ENCODE measurements around the gene PTMA. TPM values are rescaled to one million over a fixed set of nuclear protein-coding genes. Genes with fewer than 3 reads are reported as not detected.

Gene PTMA
- polyA plus RNA-seq, 4 donors = 1,019 to 2,156 (median 1,113) TPM

DNA sequence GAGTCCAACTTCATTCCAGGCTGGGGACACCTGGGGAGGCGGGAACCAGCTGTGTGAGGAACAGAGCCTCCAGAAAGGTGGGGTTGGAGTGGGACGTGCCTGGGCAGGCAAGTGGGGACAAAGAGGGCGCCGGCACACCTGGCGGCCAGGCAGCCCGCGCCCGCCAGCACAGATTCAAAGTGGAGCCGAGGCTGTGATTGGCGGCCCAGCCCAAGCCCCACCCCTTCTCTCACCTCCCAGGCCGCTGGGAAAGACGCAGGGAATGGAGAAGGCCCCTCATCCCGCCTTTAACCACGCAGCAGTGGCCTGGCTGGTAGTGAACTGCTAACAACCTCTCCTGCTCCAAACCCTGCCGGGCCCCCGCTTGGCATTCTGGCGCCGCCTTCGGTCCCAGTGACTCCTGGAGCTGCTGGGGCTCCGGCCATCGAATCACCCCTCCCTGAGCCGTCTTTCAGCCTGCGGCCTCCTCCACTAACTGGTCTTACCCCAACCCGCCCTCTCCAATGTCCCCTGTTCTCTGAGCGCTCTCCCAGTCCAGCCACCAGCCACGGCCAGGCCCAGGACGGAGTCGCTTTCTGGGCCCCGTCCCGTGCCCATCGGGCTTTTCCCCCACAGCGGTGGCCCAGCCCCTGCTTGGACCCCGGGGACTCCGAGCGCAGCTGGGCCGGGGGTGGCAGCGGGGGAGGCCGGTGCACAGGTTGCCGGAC is 27.9 kb upstream of the PTMA start:
- H3K4me3 ChIP-seq (ENCODE audit: low read depth in 1 of 3, low read length in 3 of 3) = peak overlapping the region; percentile 39 to 67 (median 53)
- no peaks in the 10 kb centered on the region for H3K27me3 ChIP-seq (ENCODE audit: control insufficient read depth in 3 of 3, insufficient read depth in 3 of 3, low read length in 3 of 3)
- 22 to 42% (median 29%) methylated on average over 22 to 39 of the region's 39 CpGs for WGBS, 3 donors
- FAIRE-seq (no peak), DNase-seq (peak; percentile 76 to 82)
- H3K36me3 ChIP-seq (ENCODE audit: control insufficient read depth in 3 of 3, insufficient read depth in 2 of 3, low read depth in 1 of 3, low read length in 3 of 3) = no peaks in the 10 kb centered on the region
- H3K27ac ChIP-seq (ENCODE audit: low read depth in 1 of 3, low read length in 2 of 3) = peak overlapping the region; percentile 84 to 92 (median 85)
- H3K9me3 ChIP-seq (ENCODE audit: control insufficient read depth in 2 of 2, insufficient read depth in 1 of 2, low read depth in 1 of 2, low read length in 1 of 2) = peaks cover 0 to 5% of the 10 kb centered on the region in 2 donors
- H3K4me1 ChIP-seq (ENCODE audit: control insufficient read depth in 3 of 3, insufficient read depth in 2 of 3, low read depth in 1 of 3, low read length in 2 of 3) = peaks cover 0 to 22% (median 0%) of the 10 kb centered on the region in 3 donors

- Histone ChIP-seq H3K36me3 (ENCODE audit: control insufficient read depth in 3 of 3, insufficient read depth in 2 of 3, low read depth in 1 of 3, low read length in 3 of 3) (no peaks in the 10 kb centered on the region), H3K9me3 (ENCODE audit: control insufficient read depth in 2 of 2, insufficient read depth in 1 of 2, low read depth in 1 of 2, low read length in 1 of 2) (peaks cover 0 to 5% of the 10 kb centered on the region in 2 donors), H3K4me3 (ENCODE audit: low read depth in 1 of 3, low read length in 3 of 3) (peak overlapping the region; percentile 39 to 68 (median 67)), H3K4me1 (ENCODE audit: control insufficient read depth in 3 of 3, insufficient read depth in 2 of 3, low read depth in 1 of 3, low read length in 2 of 3) (peaks cover 0 to 22% (median 0%) of the 10 kb centered on the region in 3 donors), H3K27me3 (ENCODE audit: control insufficient read depth in 3 of 3, insufficient read depth in 3 of 3, low read length in 3 of 3) (no peaks in the 10 kb centered on the region), H3K27ac (ENCODE audit: low read depth in 1 of 3, low read length in 2 of 3) (peak overlapping the region; percentile 85 to 92 (median 86))
- DNase-seq = peak; percentile 58 to 93
- WGBS, 3 donors = 9 to 20% (median 19%) methylated on average over 44 to 79 of the region's 79 CpGs
- no peak for FAIRE-seq
These were observed 27.1 kb upstream of the PTMA start for GRCh38 chr2:231680992-231681852.

DNA sequence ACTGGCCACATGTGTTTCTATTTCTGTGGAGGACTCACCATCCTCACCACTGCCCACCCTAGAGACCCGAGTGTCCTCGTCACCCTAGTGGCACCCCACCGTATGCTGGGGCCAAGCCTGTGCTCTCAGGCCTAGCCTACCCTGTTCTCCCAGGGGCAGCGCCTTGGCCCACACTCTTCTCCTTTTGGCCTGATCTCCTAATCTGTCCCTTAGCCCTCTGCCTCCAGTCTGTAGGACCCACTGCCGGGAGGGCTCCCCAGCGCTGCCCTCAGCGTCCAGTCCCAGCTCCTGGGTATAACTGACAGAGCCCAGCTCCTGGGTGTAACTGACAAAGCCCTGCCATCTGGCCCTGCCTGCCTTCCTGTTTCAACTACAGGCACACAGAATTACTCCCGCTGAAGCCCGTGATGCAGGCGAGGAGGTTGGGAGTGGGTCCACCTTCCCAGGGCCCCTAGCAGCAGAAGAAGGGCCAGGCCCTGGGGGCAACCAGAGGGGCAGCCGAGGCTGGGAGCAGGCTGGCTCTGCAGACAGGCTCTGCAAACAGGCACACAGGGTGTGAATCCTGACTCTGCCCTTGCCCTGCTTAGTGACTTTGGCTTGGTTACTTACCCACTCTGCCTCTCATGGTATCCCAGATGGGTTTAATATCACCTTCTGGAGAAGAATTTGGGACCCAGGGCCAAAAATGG is 25.6 kb upstream of the PTMA start:
- WGBS, 3 donors = 78 to 85% (median 79%) methylated on average over 11 of the region's 11 CpGs
- Histone ChIP-seq H3K27ac (ENCODE audit: low read depth in 1 of 3, low read length in 2 of 3) (peak overlapping the region in 1 of 3 donors; percentile 55), H3K36me3 (ENCODE audit: control insufficient read depth in 3 of 3, insufficient read depth in 2 of 3, low read depth in 1 of 3, low read length in 3 of 3) (no peaks in the 10 kb centered on the region), H3K9me3 (ENCODE audit: control insufficient read depth in 2 of 2, insufficient read depth in 1 of 2, low read depth in 1 of 2, low read length in 1 of 2) (peaks cover 0 to 5% of the 10 kb centered on the region in 2 donors), H3K4me1 (ENCODE audit: control insufficient read depth in 3 of 3, insufficient read depth in 2 of 3, low read depth in 1 of 3, low read length in 2 of 3) (peaks cover 0 to 21% (median 0%) of the 10 kb centered on the region in 3 donors), H3K27me3 (ENCODE audit: control insufficient read depth in 3 of 3, insufficient read depth in 3 of 3, low read length in 3 of 3) (no peaks in the 10 kb centered on the region), H3K4me3 (ENCODE audit: low read depth in 1 of 3, low read length in 3 of 3) (no peak overlapping the region)
- DNase-seq (no peak), FAIRE-seq (no peak)

DNA sequence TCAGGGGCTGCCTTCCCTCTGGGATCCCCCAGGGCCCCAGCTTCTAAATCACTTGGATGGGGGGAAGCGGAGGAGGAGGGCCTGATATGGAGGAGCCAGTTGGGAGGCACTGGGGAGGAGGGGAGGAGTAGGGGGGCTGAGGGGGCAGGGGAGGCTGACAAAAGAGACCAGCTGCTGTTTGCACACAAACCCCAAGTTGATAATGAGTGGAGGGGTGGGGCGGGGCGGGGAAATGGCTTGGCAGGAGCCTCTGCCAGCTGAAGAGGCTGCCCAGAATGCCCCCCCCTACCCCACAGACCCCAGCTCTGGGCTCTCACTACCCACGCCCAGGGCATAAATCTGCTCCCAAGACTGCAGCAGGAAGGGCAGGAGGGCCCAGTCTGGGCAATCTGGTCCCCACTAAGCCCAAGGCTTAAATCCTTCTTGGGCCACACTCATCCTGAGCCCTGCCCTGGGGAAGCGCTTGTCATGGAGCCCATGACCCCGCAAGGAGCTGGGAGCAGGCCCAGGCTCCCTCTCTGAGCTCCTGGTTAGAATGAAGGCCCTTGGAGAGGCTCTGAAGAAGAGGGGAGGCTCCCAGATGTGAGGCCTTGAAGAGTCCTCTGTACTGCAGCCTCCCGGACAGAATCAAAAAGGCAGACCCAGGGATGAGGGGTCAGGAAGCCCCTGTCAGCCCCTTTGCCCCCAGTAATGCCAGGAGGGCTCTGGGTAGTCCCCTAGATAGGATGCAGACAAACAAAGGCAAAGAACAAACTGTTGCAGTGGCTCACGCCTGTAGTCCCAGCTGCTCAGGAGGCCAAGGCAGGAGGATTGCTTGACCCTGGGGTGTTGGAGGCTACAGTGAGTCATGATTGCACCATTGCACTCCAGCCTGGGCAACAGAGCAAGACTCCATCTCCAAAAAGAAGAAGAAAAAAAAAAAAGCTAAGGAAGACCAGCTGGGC is 24.8 kb upstream of the PTMA start:
- peak overlapping the region in 1 of 3 donors; percentile 55 for H3K27ac ChIP-seq (ENCODE audit: low read depth in 1 of 3, low read length in 2 of 3)
- H3K27me3 ChIP-seq (ENCODE audit: control insufficient read depth in 3 of 3, insufficient read depth in 3 of 3, low read length in 3 of 3) = no peaks in the 10 kb centered on the region
- no peaks in the 10 kb centered on the region for H3K36me3 ChIP-seq (ENCODE audit: control insufficient read depth in 3 of 3, insufficient read depth in 2 of 3, low read depth in 1 of 3, low read length in 3 of 3)
- peaks cover 0 to 19% (median 0%) of the 10 kb centered on the region in 3 donors for H3K4me1 ChIP-seq (ENCODE audit: control insufficient read depth in 3 of 3, insufficient read depth in 2 of 3, low read depth in 1 of 3, low read length in 2 of 3)
- no peak overlapping the region for H3K4me3 ChIP-seq (ENCODE audit: low read depth in 1 of 3, low read length in 3 of 3)
- FAIRE-seq = no peak
- no peak for DNase-seq
- peaks cover 0 to 5% of the 10 kb centered on the region in 2 donors for H3K9me3 ChIP-seq (ENCODE audit: control insufficient read depth in 2 of 2, insufficient read depth in 1 of 2, low read depth in 1 of 2, low read length in 1 of 2)
- 59 to 80% (median 77%) methylated on average over 8 of the region's 8 CpGs for WGBS, 3 donors

- Histone ChIP-seq H3K27ac (ENCODE audit: low read depth in 1 of 3, low read length in 2 of 3) (no peak overlapping the region), H3K4me3 (ENCODE audit: low read depth in 1 of 3, low read length in 3 of 3) (no peak overlapping the region), H3K9me3 (ENCODE audit: control insufficient read depth in 2 of 2, insufficient read depth in 1 of 2, low read depth in 1 of 2, low read length in 1 of 2) (peaks cover 0 to 5% of the 10 kb centered on the region in 2 donors), H3K27me3 (ENCODE audit: control insufficient read depth in 3 of 3, insufficient read depth in 3 of 3, low read length in 3 of 3) (no peaks in the 10 kb centered on the region), H3K36me3 (ENCODE audit: control insufficient read depth in 3 of 3, insufficient read depth in 2 of 3, low read depth in 1 of 3, low read length in 3 of 3) (no peaks in the 10 kb centered on the region), H3K4me1 (ENCODE audit: control insufficient read depth in 3 of 3, insufficient read depth in 2 of 3, low read depth in 1 of 3, low read length in 2 of 3) (peaks cover 0 to 19% (median 0%) of the 10 kb centered on the region in 3 donors)
- WGBS, 3 donors = 72 to 82% (median 82%) methylated on average over 20 to 22 of the region's 22 CpGs
- DNase-seq = no peak
- FAIRE-seq = no peak
These were observed 23.8 kb upstream of the PTMA start for GRCh38 chr2:231684314-231685223.

- peaks cover 0 to 10% (median 0%) of the 10 kb centered on the region in 3 donors for H3K4me1 ChIP-seq (ENCODE audit: control insufficient read depth in 3 of 3, insufficient read depth in 2 of 3, low read depth in 1 of 3, low read length in 2 of 3)
- 80 to 82% (median 82%) methylated on average over 20 of the region's 20 CpGs for WGBS, 3 donors
- no peak overlapping the region for H3K27ac ChIP-seq (ENCODE audit: low read depth in 1 of 3, low read length in 2 of 3)
- H3K36me3 ChIP-seq (ENCODE audit: control insufficient read depth in 3 of 3, insufficient read depth in 2 of 3, low read depth in 1 of 3, low read length in 3 of 3) = no peaks in the 10 kb centered on the region
- no peak for FAIRE-seq
- H3K9me3 ChIP-seq (ENCODE audit: control insufficient read depth in 2 of 2, insufficient read depth in 1 of 2, low read depth in 1 of 2, low read length in 1 of 2) = peaks cover 0 to 2% of the 10 kb centered on the region in 2 donors
- H3K27me3 ChIP-seq (ENCODE audit: control insufficient read depth in 3 of 3, insufficient read depth in 3 of 3, low read length in 3 of 3) = no peaks in the 10 kb centered on the region
- no peak for DNase-seq
- no peak overlapping the region for H3K4me3 ChIP-seq (ENCODE audit: low read depth in 1 of 3, low read length in 3 of 3)
These were observed 22.8 kb upstream of the PTMA start for GRCh38 chr2:231685349-231686191.
